MCF 10A (cell line): Measurements from ENCODE around the gene ERG. TPM values are rescaled to one million over a fixed set of nuclear protein-coding genes. Genes with fewer than 3 reads are reported as not detected.

Source experiments
- BruUV-seq: library from RNA; stranded (reverse); fragments of 400-500 nt; replicated peaks from 2 replicates; lab custom pipeline; 2021; lab: Mats Ljungman, UMichigan
- CTCF ChIA-PET: fragments of 300-600 bp; sonication (Branson Sonifier 250); formaldehyde crosslinking; extraction: SDS; loops from one replicate; lab custom pipeline; 2021; ENCODE audit warnings: antibody characterized with exemption, inconsistent platforms; lab: Yijun Ruan, JAX
- POLR2A ChIA-PET: fragments of 300-600, 350-650 bp; sonication (Branson Sonifier 250); formaldehyde crosslinking; extraction: SDS; loops from one replicate; lab custom pipeline; 2020; ENCODE audit warnings: antibody characterized with exemption, inconsistent platforms; lab: Yijun Ruan, JAX
- DNase-seq: peaks from one replicate; pipeline ENCODE4 v3.0.0-alpha.2; 2018; ENCODE audit not compliant: unreplicated experiment
- H3K27ac Mint-ChIP-seq: one replicate; pipeline ENCODE4 v1.8.0; 2022; ENCODE audit warnings: mild to moderate bottlenecking, low read depth, mixed read lengths; ENCODE audit not compliant: unreplicated experiment
- H3K27me3 Mint-ChIP-seq: one replicate; pipeline ENCODE4 v1.8.0; 2022; ENCODE audit warnings: mixed read lengths; ENCODE audit not compliant: insufficient read depth, unreplicated experiment
- H3K36me3 Mint-ChIP-seq: one replicate; pipeline ENCODE4 v1.8.0; 2022; ENCODE audit warnings: mild to moderate bottlenecking, moderate library complexity, mixed read lengths; ENCODE audit not compliant: insufficient read depth, unreplicated experiment
- H3K4me1 Mint-ChIP-seq: one replicate; pipeline ENCODE4 v1.8.0; 2022; ENCODE audit warnings: mixed read lengths; ENCODE audit not compliant: insufficient read depth, unreplicated experiment
- H3K4me3 Mint-ChIP-seq: one replicate; pipeline ENCODE4 v1.8.0; 2022; ENCODE audit warnings: mild to moderate bottlenecking, moderate library complexity, mixed read lengths; ENCODE audit not compliant: unreplicated experiment
- H3K9me3 Mint-ChIP-seq: one replicate; pipeline ENCODE4 v1.8.0; 2022; ENCODE audit warnings: mixed read lengths; ENCODE audit not compliant: unreplicated experiment
- CTCF ChIP-seq: fragments of 200-600 bp; IDR thresholded peaks from one replicate; pipeline ENCODE4 v1.8.0; 2022; ENCODE audit warnings: antibody characterized with exemption, mild to moderate bottlenecking; ENCODE audit not compliant: unreplicated experiment
- intact Hi-C: fragments of 100-400 bp; cut with micrococcal nuclease; formaldehyde crosslinking; loops from 2 replicates; pipeline ENCODE4 v1.14.1; 2022
- total RNA-seq: library from RNA; stranded (reverse); gene quantifications from 2 replicates; pipeline ENCODE4 v1.2.3, GENCODE V29; 2022

Gene ERG
- total RNA-seq, 1 experiment from 2014 or later = not detected

- TF ChIP-seq CTCF = no peak
- ChIA-PET CTCF (interaction anchor here (0.6 to 2.8 kb wide), 10 partner anchors 9 to 667 kb away, joined by 3 to 13 read pairs (median 4); no protein-coding TSS in a partner anchor), POLR2A (interaction anchor here (0.7 to 1.6 kb wide), 5 partner anchors 19 to 214 kb away, joined by 3 to 5 read pairs (median 3); no protein-coding TSS in a partner anchor)
- Mint-ChIP-seq H3K4me3 (peak overlapping the region; percentile 2), H3K9me3 (no peaks in the 10 kb centered on the region), H3K27me3 (no peaks in the 10 kb centered on the region), H3K36me3 (peaks cover 4% of the 10 kb centered on the region), H3K4me1 (peaks cover 27% of the 10 kb centered on the region), H3K27ac (peak overlapping the region; percentile 76)
- intact Hi-C loops = no loop called here
- DNase-seq = peak; percentile 87
- no TSS peak for BruUV-seq
Observed at GRCh38 chr21:38343691-38344090, 154.6 kb downstream of the ERG start.

- H3K27ac Mint-ChIP-seq = peak overlapping the region; percentile 2
- H3K4me3 Mint-ChIP-seq = no peak overlapping the region
- H3K9me3 Mint-ChIP-seq = no peaks in the 10 kb centered on the region
- peaks cover 27% of the 10 kb centered on the region for H3K4me1 Mint-ChIP-seq
- ChIA-PET CTCF (interaction anchor here (0.8 to 2.8 kb wide), 8 partner anchors 10 to 668 kb away, joined by 3 to 13 read pairs (median 4); no protein-coding TSS in a partner anchor), POLR2A (interaction anchor here (0.6 to 1.6 kb wide), 6 partner anchors 8 to 495 kb away, joined by 3 to 4 read pairs (median 3); no protein-coding TSS in a partner anchor)
- H3K27me3 Mint-ChIP-seq = no peaks in the 10 kb centered on the region
- peak; percentile 62 for DNase-seq
- TF ChIP-seq CTCF = no peak
- no TSS peak for BruUV-seq
- intact Hi-C loops = no loop called here
- peaks cover 4% of the 10 kb centered on the region for H3K36me3 Mint-ChIP-seq
Observed at GRCh38 chr21:38342739-38343138, 155.5 kb downstream of the ERG start.

- Mint-ChIP-seq H3K36me3 (peaks cover 4% of the 10 kb centered on the region), H3K27ac (no peak overlapping the region), H3K9me3 (no peaks in the 10 kb centered on the region), H3K4me3 (no peak overlapping the region), H3K4me1 (peaks cover 27% of the 10 kb centered on the region), H3K27me3 (no peaks in the 10 kb centered on the region)
- POLR2A ChIA-PET = interaction anchor here (1.0 kb wide), 1 partner anchor 106 kb away, joined by 3 read pairs; no protein-coding TSS in a partner anchor
- CTCF ChIA-PET = interaction anchor here (0.6 to 1.1 kb wide), 2 partner anchors 127 to 667 kb away, joined by 3 read pairs; no protein-coding TSS in a partner anchor
- DNase-seq = peak; percentile 75
- no peak for TF ChIP-seq CTCF
- intact Hi-C loops = no loop called here
- no TSS peak for BruUV-seq
Observed at GRCh38 chr21:38341546-38342012, 156.7 kb downstream of the ERG start.

- no peak for TF ChIP-seq CTCF
- ChIA-PET POLR2A (no interaction called here), CTCF (no interaction called here)
- no peak for DNase-seq
- intact Hi-C loops = no loop called here
- Mint-ChIP-seq H3K9me3 (no peaks in the 10 kb centered on the region), H3K4me3 (no peak overlapping the region), H3K4me1 (peaks cover 20% of the 10 kb centered on the region), H3K36me3 (peaks cover 4% of the 10 kb centered on the region), H3K27ac (no peak overlapping the region), H3K27me3 (no peaks in the 10 kb centered on the region)
- BruUV-seq = no TSS peak
Observed at GRCh38 chr21:38340131-38340530, 158.1 kb downstream of the ERG start.
